ENCODE results near the gene TFE3. TPM values are rescaled to one million over a fixed set of nuclear protein-coding genes. Genes with fewer than 3 reads are reported as not detected.

The TFE3 gene
- total RNA-seq, 4 donors from 2014 or later: 29.3 to 44.5 (median 34.7) TPM

DNA sequence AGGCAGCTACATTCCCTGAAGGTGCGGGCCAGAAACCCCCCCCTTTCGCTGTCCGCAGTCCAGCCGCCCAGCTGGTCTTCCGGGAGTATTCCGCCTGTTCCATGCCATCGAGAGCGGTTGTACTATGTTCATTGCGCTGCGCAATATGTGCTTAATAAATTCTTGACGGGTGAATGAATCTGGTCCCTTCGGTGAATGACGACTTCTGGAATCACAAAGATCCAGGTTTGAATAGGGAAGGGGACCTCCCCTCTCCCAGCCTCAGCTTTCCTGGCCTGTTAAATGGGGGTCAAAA lies 777 bp upstream of the TFE3 start:
- no peaks in the 10 kb centered on the region for H3K27me3 ChIP-seq
- TF ChIP-seq CTCF (IDR thresholded peaks at IDR 0.05 in 4 of 5, conservative IDR thresholded peaks at IDR 0.05 in 1 of 5) (no peak), POLR2A (IDR thresholded peaks at IDR 0.05) (no peak)
- H3K4me3 ChIP-seq: peak overlapping the region; percentile 22 to 41 (median 35)
- in situ Hi-C loops (cut with MboI; ENCODE audit: low sequenced_read_pairs in 4 of 4) (loop anchor here in 1 of 4 donors (5.0 kb wide), 1 partner anchor 82 kb away; no protein-coding TSS in a partner anchor), intact Hi-C loops (cut with DNase I; ENCODE audit: low total_unique reads) (loop anchor here (1.0 to 5.0 kb wide), 7 partner anchors 30 to 242 kb away; partner anchors contain the start of genes GRIPAP1, HDAC6, PIM2 and PRAF2)
- no peak for ATAC-seq
- peaks cover 9% of the 10 kb centered on the region in 2 donors for H3K4me1 ChIP-seq
- no peak for DNase-seq
- peaks cover 0 to 4% of the 10 kb centered on the region in 2 donors for H3K36me3 ChIP-seq
- no peaks in the 10 kb centered on the region for H3K9me3 ChIP-seq
- H3K27ac ChIP-seq: peak overlapping the region; percentile 78 to 85 (median 82)

DNA sequence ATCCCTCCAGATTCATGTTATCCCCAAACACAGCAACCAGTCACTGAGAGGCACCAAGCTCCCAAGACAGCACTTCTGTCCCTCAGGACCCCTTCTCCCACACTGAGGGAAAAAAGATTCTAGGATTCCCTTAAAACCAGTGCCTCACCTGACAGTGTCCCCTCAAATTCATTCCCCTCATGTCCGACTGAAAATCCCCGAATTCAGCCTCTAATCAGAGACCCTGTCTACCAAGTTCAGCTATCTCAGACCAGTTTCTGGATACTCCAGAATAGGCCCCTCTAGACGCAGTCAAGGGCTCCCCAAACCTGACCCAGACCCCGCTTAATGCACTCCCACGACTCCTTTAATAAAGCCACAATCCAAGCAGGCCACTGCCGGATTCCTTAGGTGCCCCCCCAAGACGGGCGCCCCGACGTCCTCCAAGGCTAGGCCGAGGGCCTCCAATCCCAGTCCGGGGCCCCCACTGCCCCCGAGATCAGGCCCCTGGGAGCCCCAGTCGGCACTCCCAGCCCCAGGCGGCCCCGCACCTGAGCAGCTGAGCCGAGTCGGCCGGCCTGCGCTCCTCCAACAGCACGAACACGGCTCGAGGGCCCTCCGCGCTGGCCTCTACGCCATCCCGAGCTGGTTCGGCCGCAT lies 457 bp downstream of the TFE3 start:
- DNase-seq (peak in 1 of 2 donors; percentile 14), ATAC-seq (peak in 1 of 2 donors; percentile 0)
- Histone ChIP-seq H3K4me3 (peak overlapping the region; percentile 76 to 87 (median 79)), H3K4me1 (peaks cover 9% of the 10 kb centered on the region in 2 donors), H3K27me3 (no peaks in the 10 kb centered on the region), H3K9me3 (no peaks in the 10 kb centered on the region), H3K36me3 (peaks cover 0 to 17% of the 10 kb centered on the region in 2 donors), H3K27ac (peak overlapping the region; percentile 93 to 100 (median 98))
- in situ Hi-C loops (cut with MboI; ENCODE audit: low sequenced_read_pairs in 4 of 4): loop anchor here in 1 of 4 donors (5.0 kb wide), 1 partner anchor 80 kb away; no protein-coding TSS in a partner anchor
- intact Hi-C loops (cut with DNase I; ENCODE audit: low total_unique reads): loop anchor here (1.0 to 5.0 kb wide), 7 partner anchors 32 to 240 kb away; partner anchors contain the start of genes GRIPAP1, HDAC6, PIM2 and PRAF2
- no peak for TF ChIP-seq POLR2A (IDR thresholded peaks at IDR 0.05)
- TF ChIP-seq CTCF (IDR thresholded peaks at IDR 0.05 in 4 of 5, conservative IDR thresholded peaks at IDR 0.05 in 1 of 5): no peak

- Histone ChIP-seq H3K9me3 (no peaks in the 10 kb centered on the region), H3K36me3 (peaks cover 0 to 22% of the 10 kb centered on the region in 2 donors), H3K4me1 (peaks cover 9% of the 10 kb centered on the region in 2 donors), H3K27ac (peak overlapping the region; percentile 93 to 100 (median 98)), H3K4me3 (peak overlapping the region; percentile 76 to 87 (median 79)), H3K27me3 (no peaks in the 10 kb centered on the region)
- ATAC-seq (peak; percentile 20 to 22), DNase-seq (peak; percentile 8 to 34)
- intact Hi-C loops (cut with DNase I; ENCODE audit: low total_unique reads): loop anchor here (5.0 kb wide), 2 partner anchors 150 to 240 kb away; partner anchors contain the start of gene HDAC6
- in situ Hi-C loops (cut with MboI; ENCODE audit: low sequenced_read_pairs in 4 of 4): loop anchor here in 1 of 4 donors (5.0 kb wide), 1 partner anchor 80 kb away; no protein-coding TSS in a partner anchor
- no peak for TF ChIP-seq CTCF (IDR thresholded peaks at IDR 0.05 in 4 of 5, conservative IDR thresholded peaks at IDR 0.05 in 1 of 5)
- TF ChIP-seq POLR2A (IDR thresholded peaks at IDR 0.05): no peak
These were observed 1.2 kb downstream of the TFE3 start for GRCh38 chrX:49041744-49042580.

DNA sequence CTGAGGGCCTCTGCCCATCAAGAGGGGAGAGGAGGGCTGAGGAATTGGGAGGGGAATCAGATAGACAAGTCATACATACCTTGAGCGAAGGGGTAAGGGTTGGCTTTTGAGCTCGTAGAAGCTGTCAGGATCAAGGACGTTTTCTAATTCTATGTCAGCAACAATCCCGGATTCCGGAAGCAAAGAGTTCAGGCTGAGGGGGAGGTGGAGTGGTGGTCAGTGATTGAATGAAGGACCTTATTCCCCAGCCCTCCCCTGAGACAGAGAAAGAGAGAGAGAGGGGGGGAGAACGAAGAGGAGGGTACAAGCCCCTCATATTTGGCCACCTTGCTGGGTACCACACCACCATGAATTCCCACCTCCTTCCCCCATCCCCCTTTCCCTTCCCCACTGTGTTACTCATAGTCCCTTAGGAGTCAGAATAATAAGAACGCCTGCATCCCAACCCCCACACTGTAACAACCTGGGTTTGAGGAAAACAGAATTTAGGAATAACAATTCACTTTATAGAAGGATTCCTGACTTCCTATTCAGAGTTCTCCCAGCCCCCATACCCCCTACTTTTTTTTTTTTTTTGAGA lies 2.7 kb downstream of the TFE3 start:
- no peak for ATAC-seq
- Histone ChIP-seq H3K36me3 (peaks cover 0 to 27% of the 10 kb centered on the region in 2 donors), H3K4me1 (peaks cover 9% of the 10 kb centered on the region in 2 donors), H3K4me3 (peak overlapping the region; percentile 14 to 81 (median 60)), H3K9me3 (no peaks in the 10 kb centered on the region), H3K27ac (peak overlapping the region; percentile 93 to 100 (median 98)), H3K27me3 (no peaks in the 10 kb centered on the region)
- intact Hi-C loops (cut with DNase I; ENCODE audit: low total_unique reads): loop anchor here (5.0 kb wide), 2 partner anchors 148 to 238 kb away; partner anchors contain the start of gene HDAC6
- TF ChIP-seq POLR2A (IDR thresholded peaks at IDR 0.05) (no peak), CTCF (IDR thresholded peaks at IDR 0.05 in 4 of 5, conservative IDR thresholded peaks at IDR 0.05 in 1 of 5) (no peak)
- no peak for DNase-seq
- in situ Hi-C loops (cut with MboI; ENCODE audit: low sequenced_read_pairs in 4 of 4): loop anchor here in 1 of 4 donors (5.0 kb wide), 1 partner anchor 78 kb away; no protein-coding TSS in a partner anchor

All from gastrocnemius medialis (tissue), 4 donors.